Measurements from ENCODE around the gene PPP2R5E.

Gene PPP2R5E

DNA sequence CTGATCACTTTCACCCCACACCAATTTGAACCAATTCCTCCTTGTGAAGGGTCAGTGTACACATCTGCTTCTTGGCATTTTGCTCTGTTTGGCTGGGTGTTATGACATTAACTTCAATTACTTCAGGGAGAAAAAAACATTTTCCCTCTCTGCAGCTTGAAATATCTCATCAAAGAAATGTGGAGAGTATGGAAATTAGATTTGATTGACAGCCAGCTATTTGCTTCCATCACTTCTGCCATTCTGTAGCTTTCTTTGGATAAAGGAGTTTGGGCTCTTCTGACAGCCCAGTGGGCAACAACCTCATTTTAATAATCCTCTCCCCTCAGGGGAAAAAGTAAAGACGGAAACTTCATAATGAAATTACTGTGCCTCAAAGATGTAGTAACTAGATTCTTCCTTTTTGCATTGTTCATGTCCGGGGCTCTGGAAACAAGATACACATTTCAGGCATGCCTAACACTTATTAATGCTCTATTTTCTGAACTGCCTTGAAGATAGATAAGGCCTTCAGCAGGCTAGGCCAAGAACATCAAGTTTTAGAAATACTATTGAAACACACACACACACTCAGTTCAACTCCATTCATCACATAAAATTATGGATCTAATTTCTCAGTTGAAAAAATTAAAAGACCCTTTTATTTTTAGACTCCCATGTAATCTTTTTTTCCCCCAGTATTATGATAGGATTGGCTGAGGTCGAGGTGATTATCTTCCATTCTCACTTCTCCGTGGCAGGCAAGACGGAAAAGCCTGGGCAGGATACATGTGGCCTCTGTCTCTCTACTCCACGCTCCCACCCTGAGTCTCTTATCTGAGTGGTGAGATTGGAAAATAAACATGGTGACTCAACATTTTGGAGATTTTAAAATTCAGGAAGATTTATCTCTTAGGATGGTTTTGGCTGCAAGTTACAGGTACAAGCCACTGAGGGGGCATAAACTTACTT, 214.1 kb downstream of the PPP2R5E start:
- DNase-seq = no peak
- intact Hi-C loops (cut with DNase I) = no loop called here

DNA sequence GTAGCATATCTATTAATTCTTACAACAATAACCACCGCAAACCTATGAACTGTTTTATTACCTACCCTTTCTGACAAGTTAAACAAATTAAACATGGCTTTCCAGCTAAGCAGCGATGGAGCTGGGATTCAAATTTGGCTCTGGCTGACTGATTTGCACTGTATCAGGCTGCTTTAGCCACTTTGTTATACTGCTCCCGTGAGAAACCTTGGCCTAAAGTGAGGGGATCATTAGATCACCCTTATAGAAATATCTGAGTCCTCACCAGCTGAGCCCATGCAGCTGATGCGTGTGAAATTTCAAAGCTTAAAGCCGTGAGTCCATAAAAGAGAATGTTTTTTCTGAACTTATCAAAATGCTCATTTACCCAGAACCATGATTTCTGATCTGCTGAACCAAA, 216.3 kb downstream of the PPP2R5E start:
- intact Hi-C loops (cut with DNase I) = no loop called here
- no peak for DNase-seq

DNA sequence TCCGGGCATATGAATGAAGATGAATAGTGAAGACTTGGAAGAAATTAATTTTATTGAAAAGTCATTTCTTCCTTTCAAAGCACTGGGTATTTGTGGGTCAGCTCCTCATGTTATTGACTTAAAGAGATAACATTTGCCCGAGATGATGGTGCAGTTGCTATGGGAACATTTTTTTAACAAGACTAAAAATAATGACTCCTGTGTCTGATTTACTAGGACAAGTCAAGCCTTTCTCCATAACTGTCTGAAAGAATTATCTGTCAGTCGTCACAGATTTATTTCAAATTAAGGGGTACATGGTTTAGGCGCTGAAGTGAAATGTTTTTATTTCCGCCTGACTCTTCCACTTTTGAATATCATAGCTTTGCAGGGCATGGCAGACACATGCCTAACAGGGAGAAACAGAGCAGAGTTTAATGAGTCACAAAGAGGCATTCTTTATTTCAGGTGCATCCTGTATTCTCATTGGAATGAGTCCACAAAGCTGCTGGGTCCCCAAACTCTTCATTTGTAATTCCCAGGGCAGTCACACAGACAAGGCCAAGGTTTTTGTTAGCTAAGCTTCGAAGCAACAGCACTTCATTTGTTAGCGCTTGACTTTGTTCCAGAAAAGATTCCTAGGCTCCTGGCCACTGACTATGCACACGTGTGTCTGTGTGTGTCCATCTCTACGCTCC, 220.1 kb downstream of the PPP2R5E start:
- no peak for DNase-seq
- intact Hi-C loops (cut with DNase I) = no loop called here

DNA sequence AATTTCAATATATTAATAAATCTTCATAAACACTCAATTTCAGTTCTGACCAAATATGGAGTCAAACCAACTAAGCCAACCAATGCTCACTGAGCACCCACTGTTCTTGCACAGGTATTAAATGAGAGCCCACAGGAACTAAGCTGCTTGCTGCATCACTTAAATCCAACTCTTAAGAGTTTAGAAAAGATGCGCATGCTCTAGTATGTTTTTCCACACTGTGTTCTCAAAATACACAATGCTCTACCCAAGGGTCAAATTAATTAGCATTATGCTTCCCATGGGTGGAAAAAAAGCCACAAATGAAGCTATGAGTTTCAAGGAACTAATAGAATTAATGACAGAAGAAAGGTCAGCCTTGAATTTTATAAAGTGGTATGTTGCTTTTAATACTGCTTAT, 220.7 kb downstream of the PPP2R5E start:
- no peak for DNase-seq

More for the DNA sequence above, 220.7 kb downstream of the PPP2R5E start:
- intact Hi-C loops (cut with DNase I) = no loop called here
